Stimulated activated CD8-positive, alpha-beta memory T cell treated with anti-CD3 and anti-CD28 coated beads, Interleukin-2, amount 100 ng/mL, for 1 hour (primary cell): Measurements from ENCODE around the gene PTPN1.
"Not testable (repeated sequence)": the region's sequence is repeated elsewhere in the genome, so short reads cannot be mapped to it uniquely, and the experiment has no call there.

ENCODE experiments used
- DNase-seq, 2 donors: peaks; one replicate each; pipeline ENCODE4 v3.0.0-alpha.2; 2020; ENCODE audit warnings: low read depth in 2 of 2

The PTPN1 gene

GRCh38 chr20:50608750-50609104 lies 98.5 kb downstream of the PTPN1 start:
- no peak for DNase-seq

GRCh38 chr20:50609438-50609989 lies 99.3 kb downstream of the PTPN1 start:
- no peak for DNase-seq

GRCh38 chr20:50610212-50610718 lies 100.1 kb downstream of the PTPN1 start:
- no peak for DNase-seq

- no peak for DNase-seq
These were observed 101.1 kb downstream of the PTPN1 start for GRCh38 chr20:50611128-50611810.

GRCh38 chr20:50613438-50614169 lies 103.4 kb downstream of the PTPN1 start:
- DNase-seq = no peak

GRCh38 chr20:50615407-50615806 lies 105.2 kb downstream of the PTPN1 start:
- DNase-seq = no peak

GRCh38 chr20:50617022-50617421 lies 106.8 kb downstream of the PTPN1 start:
- DNase-seq = no peak

- no peak for DNase-seq
These were observed 108.4 kb downstream of the PTPN1 start for GRCh38 chr20:50618537-50618936.

GRCh38 chr20:50620459-50620858 lies 110.3 kb downstream of the PTPN1 start:
- DNase-seq = not testable (repeated sequence)

GRCh38 chr20:50621068-50621665 lies 111.0 kb downstream of the PTPN1 start:
- DNase-seq = no peak

- DNase-seq = no peak
These were observed 114.3 kb downstream of the PTPN1 start for GRCh38 chr20:50624351-50625016.

- DNase-seq = no peak
These were observed 115.9 kb downstream of the PTPN1 start for GRCh38 chr20:50625986-50626677.

- DNase-seq = no peak
These were observed 117.6 kb downstream of the PTPN1 start for GRCh38 chr20:50627747-50628146.

GRCh38 chr20:50628332-50628731 lies 118.1 kb downstream of the PTPN1 start:
- DNase-seq = no peak

GRCh38 chr20:50628853-50629669 lies 118.9 kb downstream of the PTPN1 start:
- no peak for DNase-seq

- DNase-seq = no peak
These were observed 119.5 kb downstream of the PTPN1 start for GRCh38 chr20:50629670-50630045.

GRCh38 chr20:50630578-50631263 lies 120.5 kb downstream of the PTPN1 start:
- no peak for DNase-seq

- no peak for DNase-seq
These were observed 122.1 kb downstream of the PTPN1 start for GRCh38 chr20:50632236-50632635.

- DNase-seq = no peak
These were observed 122.5 kb downstream of the PTPN1 start for GRCh38 chr20:50632701-50633100.

- DNase-seq = no peak
These were observed 123.2 kb downstream of the PTPN1 start for GRCh38 chr20:50633361-50633760.
